AG09319 (cell line): ENCODE data around the gene CLPX.

Experiments used
- DNase-seq: peaks from one replicate; pipeline ENCODE4 v3.0.0-alpha.2; 2010; ENCODE audit warnings: low read depth; ENCODE audit errors: extremely low read depth
- TF ChIP-seq, protein P1 (sequence below): IDR thresholded peaks from 2 replicates; pipeline ENCODE4 v1.5.1; 2011; ENCODE audit warnings: low read depth, mild to moderate bottlenecking, inconsistent platforms, low read length, moderate library complexity

The CLPX gene

DNA sequence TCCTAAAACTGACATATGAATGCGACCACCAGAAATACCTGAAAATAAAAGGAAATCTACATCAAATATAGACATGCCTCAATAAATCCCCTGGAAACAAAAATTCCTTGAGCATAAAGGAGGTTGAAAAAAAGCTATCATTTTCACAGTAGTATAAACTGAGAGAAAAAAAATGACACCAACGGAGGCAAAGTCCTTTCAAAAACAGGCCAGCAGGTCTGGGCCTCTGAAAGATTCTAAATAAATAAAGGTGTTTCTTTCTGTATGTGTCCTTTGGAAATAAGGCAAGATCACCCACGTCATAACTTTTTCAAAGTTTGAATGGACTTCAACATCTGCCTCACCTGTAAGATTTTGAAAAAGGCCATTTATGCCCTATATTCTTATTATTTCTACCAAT, 5.0 kb downstream of the CLPX start:
- DNase-seq = no peak
- TF ChIP-seq, protein P1, sequence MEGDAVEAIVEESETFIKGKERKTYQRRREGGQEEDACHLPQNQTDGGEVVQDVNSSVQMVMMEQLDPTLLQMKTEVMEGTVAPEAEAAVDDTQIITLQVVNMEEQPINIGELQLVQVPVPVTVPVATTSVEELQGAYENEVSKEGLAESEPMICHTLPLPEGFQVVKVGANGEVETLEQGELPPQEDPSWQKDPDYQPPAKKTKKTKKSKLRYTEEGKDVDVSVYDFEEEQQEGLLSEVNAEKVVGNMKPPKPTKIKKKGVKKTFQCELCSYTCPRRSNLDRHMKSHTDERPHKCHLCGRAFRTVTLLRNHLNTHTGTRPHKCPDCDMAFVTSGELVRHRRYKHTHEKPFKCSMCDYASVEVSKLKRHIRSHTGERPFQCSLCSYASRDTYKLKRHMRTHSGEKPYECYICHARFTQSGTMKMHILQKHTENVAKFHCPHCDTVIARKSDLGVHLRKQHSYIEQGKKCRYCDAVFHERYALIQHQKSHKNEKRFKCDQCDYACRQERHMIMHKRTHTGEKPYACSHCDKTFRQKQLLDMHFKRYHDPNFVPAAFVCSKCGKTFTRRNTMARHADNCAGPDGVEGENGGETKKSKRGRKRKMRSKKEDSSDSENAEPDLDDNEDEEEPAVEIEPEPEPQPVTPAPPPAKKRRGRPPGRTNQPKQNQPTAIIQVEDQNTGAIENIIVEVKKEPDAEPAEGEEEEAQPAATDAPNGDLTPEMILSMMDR = no peak

DNA sequence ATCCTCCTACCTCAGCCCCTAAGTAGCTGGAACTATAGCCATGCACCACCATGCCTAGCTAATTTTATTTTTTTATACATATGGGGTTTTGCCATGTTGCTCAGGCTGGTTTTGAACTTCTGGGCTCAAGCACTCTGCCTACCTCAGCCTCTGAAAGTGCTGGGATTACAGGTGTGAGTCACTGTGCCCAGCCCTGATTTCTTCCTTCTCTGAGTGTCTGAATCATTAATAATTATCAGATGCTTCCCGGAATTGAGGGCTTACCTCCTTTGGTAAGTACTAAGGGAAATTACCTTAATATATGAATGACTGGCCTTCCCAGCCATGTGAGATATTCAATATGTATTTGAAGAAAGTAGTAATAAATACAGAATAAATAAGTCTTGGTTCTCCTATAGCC, 7.2 kb downstream of the CLPX start:
- TF ChIP-seq, protein P1 = no peak
- DNase-seq = no peak

DNA sequence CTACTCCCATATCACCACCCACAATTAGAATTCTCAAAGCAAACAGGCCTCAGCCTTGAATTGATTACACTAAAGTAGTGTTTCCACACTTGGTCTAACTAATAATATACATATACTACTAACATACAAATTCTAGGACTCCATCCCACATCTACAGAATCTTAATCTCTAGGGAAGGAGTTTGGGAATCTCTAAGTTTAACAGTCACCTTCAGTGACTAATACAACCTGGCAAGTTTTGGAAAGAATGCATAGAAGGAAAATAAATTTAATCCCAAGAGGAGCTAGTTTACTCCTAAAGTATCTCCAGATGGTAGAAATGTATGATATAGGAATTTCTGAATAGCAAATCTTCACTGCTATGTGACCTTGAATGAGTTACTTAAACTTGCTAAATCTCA, 9.1 kb downstream of the CLPX start:
- TF ChIP-seq, protein P1 = no peak

DNA sequence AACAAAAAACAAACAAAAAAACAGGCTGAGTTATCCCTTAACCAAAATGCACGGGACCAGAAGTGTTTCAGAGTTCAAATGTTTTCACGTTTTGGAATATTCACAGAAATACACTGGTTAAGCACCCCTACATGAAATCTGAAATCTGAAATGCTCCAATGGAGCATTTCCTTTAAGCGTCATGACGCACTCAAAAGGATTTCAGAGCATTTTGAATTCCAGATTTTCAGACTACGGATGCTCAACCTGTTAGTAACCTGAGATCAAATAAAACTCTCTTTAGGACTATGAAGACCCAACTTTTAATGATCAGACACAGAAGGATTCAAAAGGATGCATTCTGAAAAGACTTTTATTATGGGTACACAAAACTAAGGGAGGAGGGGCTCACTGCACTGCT, 9.6 kb downstream of the CLPX start:
- TF ChIP-seq, protein P1 = no peak

More for the DNA sequence above, 9.1 kb downstream of the CLPX start:
- no peak for DNase-seq

DNA sequence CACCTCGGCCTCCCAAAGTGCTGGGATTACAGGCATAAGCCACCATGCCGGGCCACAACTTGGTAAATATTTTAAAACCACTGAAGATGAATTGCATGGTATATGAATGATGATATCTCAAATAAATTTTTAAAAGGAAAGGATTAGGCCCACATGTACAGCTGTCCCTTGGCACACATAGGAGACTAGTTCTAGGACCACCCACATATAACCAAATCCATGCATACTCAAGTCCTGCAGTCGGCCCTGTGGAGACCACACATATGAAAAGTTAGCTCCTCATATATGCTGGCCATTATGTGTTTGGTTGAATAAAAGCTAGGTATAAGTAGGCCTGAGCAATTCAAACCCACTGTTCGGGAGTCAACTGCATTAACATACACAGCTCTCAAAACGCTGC, 10.6 kb downstream of the CLPX start:
- TF ChIP-seq, protein P1 = no peak
- no peak for DNase-seq

More for the DNA sequence above, 9.6 kb downstream of the CLPX start:
- DNase-seq = no peak

DNA sequence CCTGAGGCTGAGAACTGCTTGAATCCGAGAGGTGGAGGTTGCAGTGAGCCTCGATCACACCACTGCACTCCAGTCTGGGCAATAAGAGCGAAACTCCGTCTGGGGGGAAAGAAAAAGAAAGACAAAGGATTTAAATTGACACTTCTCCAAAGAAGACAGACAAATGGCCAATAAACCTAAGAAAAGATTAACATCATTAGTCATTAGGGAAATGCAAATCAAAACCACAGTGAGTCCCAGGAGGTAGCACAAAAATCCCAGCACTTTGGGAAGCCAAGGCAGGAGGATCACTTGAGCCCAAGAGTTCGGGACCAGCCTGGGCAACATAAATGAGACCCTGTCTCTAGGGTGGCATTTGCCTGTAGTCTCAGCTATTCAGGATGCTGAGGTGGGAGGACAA, 12.6 kb downstream of the CLPX start:
- TF ChIP-seq, protein P1 = no peak
- no peak for DNase-seq

DNA sequence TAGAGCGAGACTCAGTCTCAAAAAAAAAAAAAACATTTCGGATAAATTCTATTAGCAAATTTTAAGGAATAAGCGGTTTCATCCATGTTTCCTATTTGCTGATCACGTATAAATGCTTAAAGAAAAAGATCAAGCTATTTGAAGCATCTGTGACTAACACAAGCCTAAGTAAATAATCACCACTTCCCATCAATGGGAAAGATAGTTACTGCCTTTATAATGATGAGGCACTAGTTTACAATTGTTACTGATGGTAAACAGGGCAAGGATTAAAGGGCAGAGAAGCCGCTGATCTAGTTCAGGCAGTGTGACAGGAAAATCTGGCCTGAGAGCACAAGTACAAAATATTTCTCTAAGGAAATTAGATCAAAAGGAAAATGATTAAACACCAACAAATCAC, 13.7 kb downstream of the CLPX start:
- TF ChIP-seq, protein P1 = no peak
- no peak for DNase-seq
